CD8-positive, alpha-beta memory T cell (primary cell): ENCODE results near the gene MYOM1. TPM values are rescaled to one million over a fixed set of nuclear protein-coding genes. Genes with fewer than 3 reads are reported as not detected.
A peak's percentile ranks its signal among the peaks of the same experiment; 100 is the strongest.
"Not testable (repeated sequence)": the region's sequence is repeated elsewhere in the genome, so short reads cannot be mapped to it uniquely, and the experiment has no call there.

Source experiments
- CTCF ChIA-PET: fragments of 350-600 bp; sonication (Branson Sonifier 250); formaldehyde crosslinking; loops from one replicate; lab custom pipeline; 2021; ENCODE audit warnings: antibody characterized with exemption; lab: Charles Lee
- POLR2A ChIA-PET: fragments of 350-600 bp; sonication (Branson Sonifier 250); formaldehyde crosslinking; loops from one replicate; lab custom pipeline; 2021; ENCODE audit warnings: antibody characterized with exemption; lab: Charles Lee
- DNase-seq, 5 donors: peaks; one replicate each; pipeline versions ENCODE4 v3.0.0 to v3.0.0-alpha.2; 2020 to 2022; ENCODE audit warnings: mixed read lengths in 1 of 5
- H3K27ac ChIP-seq: one replicate; pipeline ENCODE4 v1.7.0; 2013; ENCODE audit warnings: low read depth, mild to moderate bottlenecking, low read length, moderate library complexity
- H3K27me3 ChIP-seq: 2 replicates; pipeline ENCODE4 v1.7.0; 2013; ENCODE audit warnings: low read length, mild to moderate bottlenecking; ENCODE audit not compliant: insufficient read depth, poor library complexity, severe bottlenecking
- H3K36me3 ChIP-seq: 2 replicates; pipeline ENCODE4 v1.7.0; 2013; ENCODE audit warnings: mild to moderate bottlenecking, low read length, moderate library complexity; ENCODE audit not compliant: insufficient read depth
- H3K4me1 ChIP-seq: 2 replicates; pipeline ENCODE4 v1.7.0; 2013; ENCODE audit warnings: mild to moderate bottlenecking, low read length, moderate library complexity; ENCODE audit not compliant: insufficient read depth
- H3K4me3 ChIP-seq: 2 replicates; pipeline ENCODE4 v1.7.0; 2013; ENCODE audit warnings: mild to moderate bottlenecking, low read length
- H3K9me3 ChIP-seq: 2 replicates; pipeline ENCODE4 v1.7.0; 2013; ENCODE audit warnings: mild to moderate bottlenecking, low read length
- H3K27ac Mint-ChIP-seq, 8 donors: one replicate each; pipeline ENCODE4 v1.8.0; 2020 to 2021; ENCODE audit warnings: mixed read lengths in 8 of 8, mild to moderate bottlenecking in 6 of 8, inconsistent platforms in 3 of 8, moderate library complexity in 3 of 8
- H3K27me3 Mint-ChIP-seq, 2 donors: one replicate each; pipeline ENCODE4 v1.8.0; 2020 to 2021; ENCODE audit warnings: mixed read lengths in 2 of 2, mild to moderate bottlenecking in 1 of 2, moderate library complexity in 1 of 2
- H3K36me3 Mint-ChIP-seq, 3 donors: one replicate each; pipeline ENCODE4 v1.8.0; 2020 to 2021; ENCODE audit warnings: mixed read lengths in 3 of 3, inconsistent platforms in 1 of 3, mild to moderate bottlenecking in 1 of 3
- H3K4me1 Mint-ChIP-seq, 3 donors: one replicate each; pipeline ENCODE4 v1.8.0; 2020 to 2021; ENCODE audit warnings: mixed read lengths in 3 of 3, inconsistent platforms in 1 of 3, mild to moderate bottlenecking in 1 of 3
- H3K4me3 Mint-ChIP-seq, 7 donors: one replicate each; pipeline ENCODE4 v1.8.0; 2020 to 2021; ENCODE audit warnings: mixed read lengths in 7 of 7, mild to moderate bottlenecking in 6 of 7, moderate library complexity in 4 of 7, inconsistent platforms in 2 of 7
- H3K9me3 Mint-ChIP-seq, 5 donors: one replicate each; pipeline ENCODE4 v1.8.0; 2020 to 2022; ENCODE audit warnings: mixed read lengths in 5 of 5, mild to moderate bottlenecking in 3 of 5, moderate library complexity in 2 of 5, inconsistent platforms in 1 of 5
- polyA plus RNA-seq: library from polyadenylated mRNA; unstranded; fragments of 300-500 nt; fragmentation: Illumina TruSeq; gene quantifications from one replicate; pipeline ENCODE4 v1.2.3, GENCODE V29; 2021
- total RNA-seq, 2 experiments: library from RNA; stranded (reverse); gene quantifications; one replicate each; pipeline ENCODE4 v1.2.3, GENCODE V29; 2021

Gene MYOM1
- total and polyA plus RNA-seq, 3 experiments from 2014 or later = 0.84 to 1.2 (median 0.92) TPM

DNA sequence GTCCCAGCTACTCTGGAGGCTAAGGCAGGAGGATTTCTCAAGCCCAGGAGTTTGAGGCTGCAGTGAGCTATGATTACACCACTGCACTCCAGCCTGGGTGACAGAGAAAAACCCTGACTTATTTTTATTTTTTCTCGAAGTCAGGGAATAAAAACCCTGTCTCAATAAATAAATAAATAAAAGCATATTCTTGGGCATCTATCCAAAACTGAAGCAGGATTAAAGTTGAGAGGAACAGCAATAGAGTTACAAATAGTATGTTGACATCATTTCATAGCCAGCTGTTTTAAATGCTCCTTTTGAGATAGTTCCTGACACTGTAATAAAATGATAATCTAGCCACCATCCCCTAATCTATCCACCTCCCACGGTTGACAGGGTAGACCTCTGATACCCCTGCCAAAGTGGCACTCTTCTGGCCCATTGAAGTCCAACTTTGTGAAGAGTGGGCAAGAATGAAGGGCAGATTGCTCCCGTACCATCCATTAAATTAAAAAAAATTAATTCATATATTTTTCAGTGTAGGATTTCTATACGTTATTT, 164.5 kb downstream of the MYOM1 start:
- peaks cover 0 to 15% (median 2%) of the 10 kb centered on the region in 3 donors for H3K36me3 Mint-ChIP-seq
- Histone ChIP-seq H3K9me3 (no peaks in the 10 kb centered on the region), H3K4me3 (no peak overlapping the region), H3K4me1 (peaks cover 59% of the 10 kb centered on the region), H3K36me3 (no peaks in the 10 kb centered on the region), H3K27me3 (no peaks in the 10 kb centered on the region), H3K27ac (no peak overlapping the region)
- H3K27ac Mint-ChIP-seq = peak overlapping the region in 3 of 8 donors; percentile 24 to 61 (median 45)
- no peak overlapping the region for H3K4me3 Mint-ChIP-seq
- POLR2A ChIA-PET = interaction anchor here (0.6 kb wide), 1 partner anchor 19 kb away, joined by 6 read pairs; no protein-coding TSS in a partner anchor
- H3K27me3 Mint-ChIP-seq = peaks cover 0 to 2% of the 10 kb centered on the region in 2 donors
- no peaks in the 10 kb centered on the region for H3K9me3 Mint-ChIP-seq
- CTCF ChIA-PET = interaction anchor here (1.7 to 2.5 kb wide), 2 partner anchors 61 to 74 kb away, joined by 7 to 12 read pairs; no protein-coding TSS in a partner anchor
- DNase-seq = no peak
- peaks cover 54 to 67% (median 61%) of the 10 kb centered on the region in 3 donors for H3K4me1 Mint-ChIP-seq

DNA sequence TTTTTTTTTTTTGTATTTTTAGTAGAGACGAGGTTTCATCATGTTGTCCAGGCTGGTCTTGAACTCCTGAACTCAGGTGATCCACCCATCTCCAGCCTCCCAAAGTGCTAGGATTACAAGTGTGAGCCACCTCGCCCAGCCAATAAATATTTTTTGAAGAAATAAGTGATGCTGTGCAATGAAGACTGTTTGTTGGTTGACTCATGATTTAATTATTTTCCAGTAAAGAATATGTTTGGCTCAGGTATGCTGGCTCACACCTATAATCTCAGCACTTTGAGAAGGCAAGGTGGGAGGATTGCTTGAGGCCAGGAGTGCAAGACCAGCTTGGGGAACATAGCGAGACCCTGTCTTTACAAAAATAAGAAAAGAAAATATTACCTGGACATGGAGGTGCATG, 165.0 kb downstream of the MYOM1 start:
- DNase-seq = no peak
- Mint-ChIP-seq H3K27me3 (peaks cover 0 to 2% of the 10 kb centered on the region in 2 donors), H3K9me3 (no peaks in the 10 kb centered on the region), H3K27ac (peak overlapping the region in 1 of 8 donors; percentile 61), H3K36me3 (peaks cover 0 to 15% (median 2%) of the 10 kb centered on the region in 3 donors), H3K4me3 (no peak overlapping the region), H3K4me1 (peaks cover 51 to 62% (median 57%) of the 10 kb centered on the region in 3 donors)
- Histone ChIP-seq H3K4me1 (peaks cover 54% of the 10 kb centered on the region), H3K4me3 (no peak overlapping the region), H3K27me3 (no peaks in the 10 kb centered on the region), H3K36me3 (no peaks in the 10 kb centered on the region), H3K27ac (no peak overlapping the region), H3K9me3 (no peaks in the 10 kb centered on the region)
- ChIA-PET CTCF (interaction anchor here (1.7 kb wide), 1 partner anchor 74 kb away, joined by 7 read pairs; no protein-coding TSS in a partner anchor), POLR2A (no interaction called here)

DNA sequence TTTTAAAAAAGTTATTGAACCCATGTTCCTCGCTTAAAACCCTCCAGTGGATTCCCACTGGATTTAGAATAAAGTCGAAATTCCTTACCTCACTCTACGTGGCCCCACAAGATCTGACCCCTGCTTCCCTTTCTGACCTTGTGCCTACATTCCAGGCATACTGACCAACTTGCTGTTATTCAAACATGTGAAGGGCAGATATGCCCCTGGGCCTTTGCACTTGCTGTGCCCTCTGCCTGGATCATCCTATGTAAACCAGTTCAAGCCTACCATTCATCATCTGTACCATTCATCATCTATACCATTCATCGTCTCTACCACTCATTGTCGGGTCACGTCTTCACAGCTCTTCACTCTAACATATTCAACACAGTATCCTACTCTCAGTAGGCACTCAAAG, 165.6 kb downstream of the MYOM1 start:
- CTCF ChIA-PET = no interaction called here
- peaks cover 48 to 57% (median 51%) of the 10 kb centered on the region in 3 donors for H3K4me1 Mint-ChIP-seq
- DNase-seq = no peak

DNA sequence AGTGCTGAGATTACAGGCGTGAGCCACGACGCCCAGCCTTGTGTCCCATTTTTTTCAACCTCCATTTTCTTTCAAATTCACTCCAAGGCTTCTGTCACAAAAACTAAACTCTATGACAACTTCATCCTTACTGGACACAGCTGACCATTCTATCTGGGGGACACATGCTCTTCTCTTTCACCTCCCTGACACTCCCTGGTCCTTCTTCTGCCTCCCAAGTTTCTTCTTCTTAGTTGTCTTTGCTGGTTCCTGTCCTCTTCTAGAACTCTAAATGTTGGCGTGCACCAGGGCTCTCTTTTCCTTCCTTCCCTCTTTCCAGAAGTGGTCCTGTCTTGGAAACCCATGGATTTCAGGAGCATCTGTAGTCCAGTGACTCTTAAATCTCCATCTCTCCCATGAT, 166.7 kb downstream of the MYOM1 start:
- peaks cover 38 to 45% (median 41%) of the 10 kb centered on the region in 3 donors for H3K4me1 Mint-ChIP-seq
- H3K27ac ChIP-seq = no peak overlapping the region
- no peak for DNase-seq
- no peaks in the 10 kb centered on the region for H3K27me3 ChIP-seq
- peak overlapping the region in 2 of 8 donors; percentile 58 to 68 for H3K27ac Mint-ChIP-seq
- peaks cover 0 to 15% (median 2%) of the 10 kb centered on the region in 3 donors for H3K36me3 Mint-ChIP-seq
- no peaks in the 10 kb centered on the region for H3K36me3 ChIP-seq
- peak overlapping the region in 1 of 7 donors; percentile 2 for H3K4me3 Mint-ChIP-seq
- no peak overlapping the region for H3K4me3 ChIP-seq
- no peaks in the 10 kb centered on the region for H3K9me3 ChIP-seq
- no peaks in the 10 kb centered on the region for H3K9me3 Mint-ChIP-seq
- peaks cover 0 to 3% of the 10 kb centered on the region in 2 donors for H3K27me3 Mint-ChIP-seq
- CTCF ChIA-PET = interaction anchor here (0.8 kb wide), 1 partner anchor 9 kb away, joined by 3 read pairs; no protein-coding TSS in a partner anchor
- POLR2A ChIA-PET = no interaction called here
- peaks cover 38% of the 10 kb centered on the region for H3K4me1 ChIP-seq

More for the DNA sequence above, 165.6 kb downstream of the MYOM1 start:
- peaks cover 50% of the 10 kb centered on the region for H3K4me1 ChIP-seq
- no peaks in the 10 kb centered on the region for H3K9me3 ChIP-seq
- Mint-ChIP-seq H3K9me3 (no peaks in the 10 kb centered on the region), H3K27me3 (peaks cover 0 to 2% of the 10 kb centered on the region in 2 donors), H3K4me3 (peak overlapping the region in 1 of 7 donors; percentile 24), H3K27ac (peak overlapping the region in 2 of 8 donors; percentile 2 to 90), H3K36me3 (peaks cover 0 to 15% (median 2%) of the 10 kb centered on the region in 3 donors)
- H3K27me3 ChIP-seq = no peaks in the 10 kb centered on the region
- POLR2A ChIA-PET = no interaction called here
- no peak overlapping the region for H3K4me3 ChIP-seq
- no peak overlapping the region for H3K27ac ChIP-seq
- no peaks in the 10 kb centered on the region for H3K36me3 ChIP-seq

DNA sequence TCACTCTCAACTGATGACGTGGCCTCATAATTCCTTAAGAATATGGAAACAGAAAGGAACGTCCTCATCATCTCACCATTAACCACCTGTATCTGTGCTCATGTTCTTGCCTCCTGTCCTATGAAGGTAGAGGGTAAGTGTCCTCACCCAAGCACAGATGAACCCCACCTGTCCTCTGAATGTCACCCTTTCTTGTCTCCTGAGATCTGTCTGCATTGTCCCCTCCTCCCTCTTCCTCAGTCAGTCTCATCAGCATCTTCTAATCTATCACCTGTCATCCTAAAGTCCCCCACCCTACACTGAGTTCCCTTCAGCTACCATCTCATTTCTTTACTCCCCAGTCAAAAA, 167.4 kb downstream of the MYOM1 start:
- Mint-ChIP-seq H3K4me3 (peak overlapping the region in 2 of 7 donors; percentile 12 to 42), H3K9me3 (no peaks in the 10 kb centered on the region), H3K27me3 (peaks cover 0 to 3% of the 10 kb centered on the region in 2 donors), H3K4me1 (peaks cover 31 to 38% (median 36%) of the 10 kb centered on the region in 3 donors), H3K36me3 (peaks cover 0 to 15% (median 2%) of the 10 kb centered on the region in 3 donors), H3K27ac (peak overlapping the region in 7 of 8 donors; percentile 2 to 81 (median 51))
- Histone ChIP-seq H3K27me3 (no peaks in the 10 kb centered on the region), H3K9me3 (no peaks in the 10 kb centered on the region), H3K36me3 (no peaks in the 10 kb centered on the region), H3K27ac (no peak overlapping the region), H3K4me1 (peaks cover 31% of the 10 kb centered on the region), H3K4me3 (no peak overlapping the region)
- ChIA-PET CTCF (interaction anchor here (0.8 kb wide), 1 partner anchor 10 kb away, joined by 3 read pairs; no protein-coding TSS in a partner anchor), POLR2A (interaction anchor here (0.6 kb wide), 1 partner anchor 10 kb away, joined by 3 read pairs; no protein-coding TSS in a partner anchor)
- no peak for DNase-seq

DNA sequence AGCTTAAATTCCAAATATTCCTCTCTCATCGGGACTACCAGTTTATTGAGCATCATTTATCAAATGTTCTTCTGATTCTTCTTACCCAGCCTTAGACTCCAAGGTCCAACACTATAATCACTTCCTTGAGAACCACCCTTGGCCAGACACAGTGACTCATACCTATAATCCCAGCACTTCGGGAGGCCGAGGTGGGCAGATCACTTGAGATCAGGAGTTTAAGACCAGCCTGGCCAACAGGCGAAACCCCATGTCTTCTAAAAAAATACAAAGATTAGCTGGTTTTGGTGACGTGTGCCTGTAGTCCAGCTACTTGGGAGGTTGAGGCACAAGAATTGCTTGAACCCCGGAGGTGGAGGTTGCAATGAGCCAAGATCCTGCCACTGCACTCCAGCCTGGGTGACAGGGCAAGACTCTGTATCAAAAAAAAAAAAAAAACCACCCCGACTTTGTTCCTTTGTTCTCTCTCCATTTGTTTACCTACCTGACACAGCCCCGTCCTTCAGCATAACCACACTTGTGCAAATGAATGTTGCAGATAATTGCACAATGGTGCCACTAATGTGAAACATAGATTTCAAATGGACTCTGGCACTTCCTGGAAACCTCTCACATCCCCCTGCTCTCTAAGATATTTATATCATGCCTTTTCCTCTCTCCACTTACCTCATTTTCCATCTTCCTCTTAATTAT, 167.9 kb downstream of the MYOM1 start:
- peak overlapping the region in 3 of 7 donors; percentile 12 to 42 (median 36) for H3K4me3 Mint-ChIP-seq

DNA sequence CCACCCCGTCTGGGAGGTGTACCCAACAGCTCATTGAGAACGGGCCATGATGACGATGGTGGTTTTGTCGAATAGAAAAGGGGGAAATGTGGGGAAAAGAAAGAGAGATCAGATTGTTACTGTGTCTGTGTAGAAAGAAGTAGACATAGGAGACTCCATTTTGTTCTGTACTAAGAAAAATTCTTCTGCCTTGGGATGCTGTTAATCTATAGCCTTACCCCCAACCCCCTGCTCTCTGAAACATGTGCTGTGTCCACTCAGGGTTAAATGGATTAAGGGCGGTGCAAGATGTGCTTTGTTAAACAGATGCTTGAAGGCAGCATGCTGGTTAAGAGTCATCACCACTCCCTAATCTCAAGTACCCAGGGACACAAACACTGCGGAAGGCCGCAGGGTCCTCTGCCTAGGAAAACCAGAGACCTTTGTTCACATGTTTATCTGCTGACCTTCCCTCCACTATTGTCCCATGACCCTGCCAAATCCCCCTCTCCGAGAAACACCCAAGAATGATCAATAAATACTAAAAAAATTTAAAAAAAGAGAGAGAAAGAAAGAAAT, 169.8 kb downstream of the MYOM1 start:
- H3K4me1 ChIP-seq = peaks cover 15% of the 10 kb centered on the region
- Mint-ChIP-seq H3K36me3 (peaks cover 0 to 15% (median 2%) of the 10 kb centered on the region in 3 donors), H3K4me1 (peaks cover 20 to 34% (median 26%) of the 10 kb centered on the region in 3 donors)
- H3K36me3 ChIP-seq, H3K27me3 Mint-ChIP-seq, H3K9me3 ChIP-seq, H3K27me3 ChIP-seq, POLR2A ChIA-PET, H3K9me3 Mint-ChIP-seq, H3K4me3 ChIP-seq, CTCF ChIA-PET, H3K27ac Mint-ChIP-seq, H3K27ac ChIP-seq, H3K4me3 Mint-ChIP-seq, DNase-seq: not testable (repeated sequence)

More for the DNA sequence above, 167.9 kb downstream of the MYOM1 start:
- H3K9me3 Mint-ChIP-seq = no peaks in the 10 kb centered on the region
- Histone ChIP-seq H3K27me3 (no peaks in the 10 kb centered on the region), H3K36me3 (no peaks in the 10 kb centered on the region), H3K4me3 (no peak overlapping the region), H3K4me1 (peaks cover 26% of the 10 kb centered on the region), H3K9me3 (no peaks in the 10 kb centered on the region), H3K27ac (no peak overlapping the region)
- peaks cover 25 to 33% (median 32%) of the 10 kb centered on the region in 3 donors for H3K4me1 Mint-ChIP-seq
- no peak for DNase-seq
- peaks cover 0 to 3% of the 10 kb centered on the region in 2 donors for H3K27me3 Mint-ChIP-seq
- H3K36me3 Mint-ChIP-seq = peaks cover 0 to 15% (median 2%) of the 10 kb centered on the region in 3 donors
- ChIA-PET CTCF (interaction anchor here (1.6 kb wide), 1 partner anchor 57 kb away, joined by 3 read pairs; no protein-coding TSS in a partner anchor), POLR2A (interaction anchor here (0.6 kb wide), 1 partner anchor 11 kb away, joined by 3 read pairs; no protein-coding TSS in a partner anchor)
- H3K27ac Mint-ChIP-seq = peak overlapping the region in 6 of 8 donors; percentile 2 to 81 (median 50)
